Progenitor cell of endocrine pancreas (in vitro differentiated cells): ENCODE results near the gene CCDC92B. TPM values are rescaled to one million over a fixed set of nuclear protein-coding genes. Genes with fewer than 3 reads are reported as not detected.
A peak's percentile ranks its signal among the peaks of the same experiment; 100 is the strongest.

ENCODE experiments used
- DNase-seq: peaks from one replicate; pipeline ENCODE4 v3.0.0; 2021; ENCODE audit warnings: low spot score; ENCODE audit not compliant: unreplicated experiment
- H3K27ac Mint-ChIP-seq: 2 replicates; pipeline ENCODE4 v1.8.0; 2021; ENCODE audit warnings: mild to moderate bottlenecking, moderate library complexity, mixed read lengths
- H3K27me3 Mint-ChIP-seq: 2 replicates; pipeline ENCODE4 v1.8.0; 2021; ENCODE audit warnings: mixed read lengths
- H3K36me3 Mint-ChIP-seq: 2 replicates; pipeline ENCODE4 v1.8.0; 2022; ENCODE audit warnings: mixed read lengths; ENCODE audit not compliant: insufficient read depth
- H3K4me1 Mint-ChIP-seq: 2 replicates; pipeline ENCODE4 v1.8.0; 2021; ENCODE audit warnings: low read depth, mixed read lengths
- H3K4me3 Mint-ChIP-seq: 2 replicates; pipeline ENCODE4 v1.8.0; 2021; ENCODE audit warnings: low read depth, mild to moderate bottlenecking, moderate library complexity, mixed read lengths
- H3K9me3 Mint-ChIP-seq: 2 replicates; pipeline ENCODE4 v1.8.0; 2021; ENCODE audit warnings: low read depth, mixed read lengths
- CTCF ChIP-seq: fragments of 200-600 bp; sonication (generic); IDR thresholded peaks from one replicate; pipeline ENCODE4 v1.5.0; 2021; ENCODE audit warnings: antibody characterized with exemption, mild to moderate bottlenecking; ENCODE audit not compliant: unreplicated experiment
- total RNA-seq: library from RNA; stranded (reverse); gene quantifications from 2 replicates; pipeline ENCODE4 v1.2.1, GENCODE V29; 2021

CCDC92B gene
- total RNA-seq, 1 donor from 2014 or later: 1.3 TPM

- peaks cover 54% of the 10 kb centered on the region for H3K27me3 Mint-ChIP-seq
- peak overlapping the region; percentile 64 for H3K4me3 Mint-ChIP-seq
- no peaks in the 10 kb centered on the region for H3K36me3 Mint-ChIP-seq
- DNase-seq: peak; percentile 28
- peak; percentile 6 for TF ChIP-seq CTCF
- no peak overlapping the region for H3K27ac Mint-ChIP-seq
- H3K4me1 Mint-ChIP-seq: no peaks in the 10 kb centered on the region
- no peaks in the 10 kb centered on the region for H3K9me3 Mint-ChIP-seq
Observed at GRCh38 chr17:2755891-2756724, 6.7 kb upstream of the CCDC92B start.

GRCh38 chr17:2751491-2751890, 2.0 kb upstream of the CCDC92B start:
- no peaks in the 10 kb centered on the region for H3K9me3 Mint-ChIP-seq
- no peak overlapping the region for H3K27ac Mint-ChIP-seq
- H3K4me3 Mint-ChIP-seq: no peak overlapping the region
- no peaks in the 10 kb centered on the region for H3K36me3 Mint-ChIP-seq
- no peaks in the 10 kb centered on the region for H3K4me1 Mint-ChIP-seq
- peaks cover 62% of the 10 kb centered on the region for H3K27me3 Mint-ChIP-seq
- TF ChIP-seq CTCF: no peak
- no peak for DNase-seq

DNA sequence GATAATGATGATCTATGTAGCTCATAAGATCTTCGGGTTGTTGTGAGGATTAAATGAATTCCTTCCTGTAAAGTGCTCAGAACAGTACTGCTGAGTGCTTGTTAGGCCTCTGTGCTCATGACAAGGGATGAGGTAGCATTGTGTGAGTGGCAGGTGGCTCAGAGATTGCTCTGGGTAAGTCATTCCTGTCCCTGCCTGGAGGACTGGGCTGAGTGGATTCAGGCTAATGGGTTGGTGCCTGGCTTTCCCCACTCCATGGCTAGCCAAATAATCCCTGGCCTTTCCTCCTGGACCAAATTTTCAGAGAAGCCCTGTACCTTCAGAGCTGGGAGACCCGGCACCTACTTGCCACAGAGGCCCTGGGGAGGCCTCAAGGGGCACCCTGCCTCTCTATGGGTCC, 1.3 kb upstream of the CCDC92B start:
- no peak overlapping the region for H3K27ac Mint-ChIP-seq
- H3K9me3 Mint-ChIP-seq: no peaks in the 10 kb centered on the region

GRCh38 chr17:2749784-2750181, 331 bp upstream of the CCDC92B start:
- no peak overlapping the region for H3K27ac Mint-ChIP-seq
- peaks cover 9% of the 10 kb centered on the region for H3K4me1 Mint-ChIP-seq
- H3K4me3 Mint-ChIP-seq: no peak overlapping the region
- no peaks in the 10 kb centered on the region for H3K36me3 Mint-ChIP-seq
- H3K27me3 Mint-ChIP-seq: peaks cover 65% of the 10 kb centered on the region
- peak; percentile 90 for DNase-seq
- TF ChIP-seq CTCF: no peak
- H3K9me3 Mint-ChIP-seq: no peaks in the 10 kb centered on the region

More for the DNA sequence above, 1.3 kb upstream of the CCDC92B start:
- no peak overlapping the region for H3K4me3 Mint-ChIP-seq
- no peak for DNase-seq
- peaks cover 2% of the 10 kb centered on the region for H3K4me1 Mint-ChIP-seq
- no peak for TF ChIP-seq CTCF
- peaks cover 61% of the 10 kb centered on the region for H3K27me3 Mint-ChIP-seq
- H3K36me3 Mint-ChIP-seq: no peaks in the 10 kb centered on the region

DNA sequence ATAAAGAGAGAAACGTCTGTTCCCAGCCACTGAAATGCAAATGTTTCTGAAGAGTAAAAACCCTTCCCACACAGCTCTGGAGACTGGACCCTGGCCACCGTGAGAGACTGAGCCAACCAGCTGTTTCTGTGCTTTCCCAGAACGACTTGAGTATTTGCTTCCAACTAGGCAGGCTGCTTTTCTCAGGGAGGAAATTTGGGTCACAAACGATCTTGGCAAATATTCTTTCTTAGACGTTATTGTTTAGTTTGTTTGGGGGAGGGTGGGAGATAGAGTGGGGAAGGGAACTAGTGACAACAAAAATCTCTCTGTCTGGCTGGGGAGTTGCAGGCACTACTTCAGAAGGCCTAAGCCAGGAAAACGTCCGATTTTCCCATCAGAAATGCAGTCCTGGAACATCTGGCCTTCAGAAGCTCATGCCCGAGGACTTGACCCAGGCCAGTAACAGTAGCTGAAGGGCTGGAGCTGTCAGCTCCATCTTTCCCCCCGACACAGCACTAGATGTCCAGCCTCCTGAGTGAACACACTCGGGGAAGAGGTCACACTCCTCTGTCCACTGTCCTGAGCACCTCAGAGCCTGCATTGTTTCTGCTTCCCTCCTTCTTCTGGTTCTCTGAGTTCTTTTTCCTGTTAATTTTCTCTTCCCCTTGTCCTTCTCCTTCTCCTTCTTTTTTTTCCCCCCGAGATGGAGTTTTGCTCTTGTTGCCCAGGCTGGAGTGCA, 4.0 kb downstream of the CCDC92B start:
- Mint-ChIP-seq H3K36me3 (no peaks in the 10 kb centered on the region), H3K9me3 (no peaks in the 10 kb centered on the region), H3K27me3 (peaks cover 32% of the 10 kb centered on the region), H3K27ac (peak overlapping the region; percentile 44), H3K4me1 (peaks cover 9% of the 10 kb centered on the region), H3K4me3 (no peak overlapping the region)
- no peak for DNase-seq
- no peak for TF ChIP-seq CTCF
